ENCODE results near the gene CSTF3.
"Not testable (repeated sequence)": the region's sequence is repeated elsewhere in the genome, so short reads cannot be mapped to it uniquely, and the experiment has no call there.

Gene CSTF3

GRCh38 chr11:33161120-33162005 is at the start of gene CSTF3:
TSS of gene CSTF3 (minus strand) at chr11:33161480. CDS start at chr11:33161325, 155 bp downstream.
- peak; percentile 94 for DNase-seq

- DNase-seq = no peak
Measured at GRCh38 chr11:33208150-33208549, 46.9 kb upstream of the CSTF3 start.

- DNase-seq = no peak
Measured at GRCh38 chr11:33207408-33207985, 46.2 kb upstream of the CSTF3 start.

GRCh38 chr11:33197915-33198727 is 36.8 kb upstream of the CSTF3 start:
- DNase-seq = peak; percentile 1

- DNase-seq = peak; percentile 3
Measured at GRCh38 chr11:33195462-33196173, 34.3 kb upstream of the CSTF3 start.

- no peak for DNase-seq
Measured at GRCh38 chr11:33194455-33194854, 33.2 kb upstream of the CSTF3 start.

- DNase-seq = no peak
Measured at GRCh38 chr11:33191467-33191866, 30.2 kb upstream of the CSTF3 start.

GRCh38 chr11:33187998-33188722 is 26.9 kb upstream of the CSTF3 start:
- no peak for DNase-seq

GRCh38 chr11:33185756-33186155 is 24.5 kb upstream of the CSTF3 start:
- no peak for DNase-seq

- no peak for DNase-seq
Measured at GRCh38 chr11:33182246-33182878, 21.1 kb upstream of the CSTF3 start.

- peak; percentile 39 for DNase-seq
Measured at GRCh38 chr11:33179348-33179803, 18.1 kb upstream of the CSTF3 start.

GRCh38 chr11:33178443-33179180 is 17.3 kb upstream of the CSTF3 start:
- no peak for DNase-seq

- DNase-seq = no peak
Measured at GRCh38 chr11:33177676-33178336, 16.5 kb upstream of the CSTF3 start.

- DNase-seq = not testable (repeated sequence)
Measured at GRCh38 chr11:33176760-33177159, 15.5 kb upstream of the CSTF3 start.

- DNase-seq = no peak
Measured at GRCh38 chr11:33172996-33173395, 11.7 kb upstream of the CSTF3 start.

- no peak for DNase-seq
Measured at GRCh38 chr11:33172345-33172744, 11.1 kb upstream of the CSTF3 start.

- DNase-seq = no peak
Measured at GRCh38 chr11:33171251-33171650, 10.0 kb upstream of the CSTF3 start.

- no peak for DNase-seq
Measured at GRCh38 chr11:33168709-33169200, 7.5 kb upstream of the CSTF3 start.

- DNase-seq = no peak
Measured at GRCh38 chr11:33162831-33163230, 1.6 kb upstream of the CSTF3 start.

GRCh38 chr11:33160587-33160986 is 693 bp downstream of the CSTF3 start:
- no peak for DNase-seq

Measured in CD4-positive, alpha-beta T cell treated with Interleukin-17A for 1 hour (primary cell).